Left lung (tissue), 10 donors: ENCODE data around the gene OR9G1. TPM values are rescaled to one million over a fixed set of nuclear protein-coding genes. Genes with fewer than 3 reads are reported as not detected.

Experiments
- ATAC-seq: fragments of 200-7000 bp; cut with Tn5 transposase; one replicate; pipeline ENCODE4 v1.9.1; 2020; ENCODE audit warnings: moderate library complexity
- DNase-seq, 4 donors: peaks; one replicate each; pipeline ENCODE4 v3.0.0-alpha.2; 2013 to 2020
- H3K27ac ChIP-seq, 2 donors: fragments of 200-600 bp; sonication (generic) in 1 of 2; one replicate each; pipeline versions ENCODE4 v1.5.0 to v1.8.0; 2020 to 2021
- H3K27me3 ChIP-seq, 2 donors: fragments of 200-600 bp; sonication (generic) in 1 of 2; one replicate each; pipeline versions ENCODE4 v1.5.0 to v1.8.0; 2020 to 2021
- H3K36me3 ChIP-seq, 2 donors: fragments of 200-600 bp; sonication (generic) in 1 of 2; one replicate each; pipeline versions ENCODE4 v1.5.0 to v1.8.0; 2020 to 2021
- H3K4me1 ChIP-seq, 2 donors: fragments of 200-600 bp; one replicate each; pipeline ENCODE4 v1.8.0; 2021
- H3K4me3 ChIP-seq, 2 donors: fragments of 200-600 bp; sonication (generic) in 1 of 2; one replicate each; pipeline versions ENCODE4 v1.5.0 to v1.8.0; 2020 to 2021; ENCODE audit warnings: mild to moderate bottlenecking in 1 of 2
- H3K9me3 ChIP-seq, 2 donors: fragments of 200-600 bp; sonication (generic) in 1 of 2; one replicate each; pipeline versions ENCODE4 v1.5.0 to v1.8.0; 2020 to 2021
- CTCF ChIP-seq, 2 donors: fragments of 200-600 bp; sonication (generic) in 1 of 2; IDR thresholded peaks; one replicate each; pipeline versions ENCODE4 v1.5.0 to v1.8.0; 2021; ENCODE audit warnings: antibody characterized with exemption in 2 of 2
- intact Hi-C, 2 donors: fragments of 100-400 bp; cut with DNase I; formaldehyde crosslinking; loops; one replicate each; pipeline versions ENCODE4 v1.11.2 to v1.14.2; 2022
- polyA plus RNA-seq, 6 donors: library from polyadenylated mRNA; unstranded; fragments of 120-200 nt; gene quantifications; one replicate each; pipeline ENCODE4 v1.2.1, GENCODE V29; 2013; ENCODE audit not compliant: insufficient read length in 6 of 6
- total RNA-seq, 2 donors: library from RNA; stranded (reverse); fragmentation: NEBNext Ultra II Directional; extraction: Animal tissue kit (Norgen Biotek cat#: 25700); gene quantifications; one replicate each; pipeline ENCODE4 v1.2.1, GENCODE V29; 2021
- donor health status: DM: no; HTN: yes; CAD: no.
- donor health status: DM: no; HTN: no; CAD: no.

The OR9G1 gene
- total and polyA plus RNA-seq, 8 donors, result not detected

- Histone ChIP-seq H3K36me3 (no peaks in the 10 kb centered on the region), H3K9me3 (no peaks in the 10 kb centered on the region), H3K4me1 (no peaks in the 10 kb centered on the region), H3K27ac (no peak overlapping the region), H3K4me3 (no peak overlapping the region), H3K27me3 (no peaks in the 10 kb centered on the region)
- TF ChIP-seq CTCF (IDR thresholded peaks at IDR 0.05), result no peak
- no peak for DNase-seq
- intact Hi-C loops, result no loop called here
- no peak for ATAC-seq
These were observed 5.5 kb upstream of the OR9G1 start for GRCh38 chr11:56693428-56693827.

- H3K27me3 ChIP-seq, result no peaks in the 10 kb centered on the region
- no peaks in the 10 kb centered on the region for H3K9me3 ChIP-seq
- H3K4me1 ChIP-seq, result no peaks in the 10 kb centered on the region
- TF ChIP-seq CTCF (IDR thresholded peaks at IDR 0.05), result no peak
- ATAC-seq (no peak), DNase-seq (no peak)
- H3K36me3 ChIP-seq, result no peaks in the 10 kb centered on the region
- H3K4me3 ChIP-seq, result no peak overlapping the region
- no peak overlapping the region for H3K27ac ChIP-seq
- intact Hi-C loops, result no loop called here
These were observed 1.5 kb downstream of the OR9G1 start for GRCh38 chr11:56700242-56700913.

GRCh38 chr11:56700914-56701485 lies 2.1 kb downstream of the OR9G1 start:
- H3K27ac ChIP-seq, result no peak overlapping the region
- no peak overlapping the region for H3K4me3 ChIP-seq
- DNase-seq (no peak), ATAC-seq (no peak)
- TF ChIP-seq CTCF (IDR thresholded peaks at IDR 0.05), result no peak
- no peaks in the 10 kb centered on the region for H3K27me3 ChIP-seq
- H3K4me1 ChIP-seq, result no peaks in the 10 kb centered on the region
- no peaks in the 10 kb centered on the region for H3K9me3 ChIP-seq
- intact Hi-C loops, result no loop called here
- no peaks in the 10 kb centered on the region for H3K36me3 ChIP-seq

GRCh38 chr11:56705784-56706396 lies 7.0 kb downstream of the OR9G1 start:
- TF ChIP-seq CTCF (IDR thresholded peaks at IDR 0.05), result no peak
- Histone ChIP-seq H3K9me3 (peaks cover 0 to 2% of the 10 kb centered on the region in 2 donors), H3K27ac (no peak overlapping the region), H3K4me3 (no peak overlapping the region), H3K36me3 (no peaks in the 10 kb centered on the region), H3K4me1 (no peaks in the 10 kb centered on the region), H3K27me3 (no peaks in the 10 kb centered on the region)
- ATAC-seq (no peak), DNase-seq (no peak)
- intact Hi-C loops, result no loop called here

GRCh38 chr11:56706486-56706885 lies 7.6 kb downstream of the OR9G1 start:
- H3K4me3 ChIP-seq, result no peak overlapping the region
- ATAC-seq, result no peak
- peaks cover 0 to 2% of the 10 kb centered on the region in 2 donors for H3K9me3 ChIP-seq
- no peak for TF ChIP-seq CTCF (IDR thresholded peaks at IDR 0.05)
- no peaks in the 10 kb centered on the region for H3K4me1 ChIP-seq
- no peaks in the 10 kb centered on the region for H3K27me3 ChIP-seq
- no peaks in the 10 kb centered on the region for H3K36me3 ChIP-seq
- DNase-seq, result no peak
- intact Hi-C loops, result no loop called here
- H3K27ac ChIP-seq, result no peak overlapping the region
